Thyroid gland (tissue), 4 donors: ENCODE data around the gene TNS3.

ENCODE experiments used
- POLR2A ChIP-seq, 2 donors: fragments of 450-650 bp; IDR thresholded peaks; one replicate each; pipeline ENCODE4 v1.6.1; 2017; ENCODE audit warnings: antibody characterized with exemption in 2 of 2, mild to moderate bottlenecking in 2 of 2, moderate library complexity in 1 of 2
- TF ChIP-seq, protein P1 (sequence below), 6 experiments: fragments of 200-600 bp in 3 of 6; fragments of 450-650 bp in 3 of 6; sonication (generic) in 3 of 6; IDR thresholded peaks; one replicate each; pipeline ENCODE4 v1.5.1; 2016 to 2019; ENCODE audit warnings: antibody characterized with exemption in 6 of 6, mild to moderate bottlenecking in 2 of 6, inconsistent platforms in 1 of 6, moderate library complexity in 1 of 6

DNA sequence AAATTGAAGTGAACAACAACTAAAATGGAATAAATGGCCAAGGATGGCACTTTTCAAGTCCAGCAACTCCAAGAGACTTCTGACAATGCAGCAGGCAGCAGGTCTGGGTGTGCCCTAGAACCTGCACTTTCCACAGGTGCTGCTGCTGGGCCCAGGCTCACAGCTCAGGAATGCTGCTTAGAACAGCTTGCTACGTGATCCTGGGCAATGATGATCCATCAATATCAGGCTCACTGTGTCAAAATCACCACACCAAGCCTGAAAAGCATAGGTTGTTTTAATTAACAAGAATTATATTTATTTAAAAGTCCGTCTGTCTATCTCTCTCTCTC lies 148.4 kb downstream of the TNS3 start:
- TF ChIP-seq POLR2A (IDR thresholded peaks at IDR 0.05), result no peak
- TF ChIP-seq, protein P1, sequence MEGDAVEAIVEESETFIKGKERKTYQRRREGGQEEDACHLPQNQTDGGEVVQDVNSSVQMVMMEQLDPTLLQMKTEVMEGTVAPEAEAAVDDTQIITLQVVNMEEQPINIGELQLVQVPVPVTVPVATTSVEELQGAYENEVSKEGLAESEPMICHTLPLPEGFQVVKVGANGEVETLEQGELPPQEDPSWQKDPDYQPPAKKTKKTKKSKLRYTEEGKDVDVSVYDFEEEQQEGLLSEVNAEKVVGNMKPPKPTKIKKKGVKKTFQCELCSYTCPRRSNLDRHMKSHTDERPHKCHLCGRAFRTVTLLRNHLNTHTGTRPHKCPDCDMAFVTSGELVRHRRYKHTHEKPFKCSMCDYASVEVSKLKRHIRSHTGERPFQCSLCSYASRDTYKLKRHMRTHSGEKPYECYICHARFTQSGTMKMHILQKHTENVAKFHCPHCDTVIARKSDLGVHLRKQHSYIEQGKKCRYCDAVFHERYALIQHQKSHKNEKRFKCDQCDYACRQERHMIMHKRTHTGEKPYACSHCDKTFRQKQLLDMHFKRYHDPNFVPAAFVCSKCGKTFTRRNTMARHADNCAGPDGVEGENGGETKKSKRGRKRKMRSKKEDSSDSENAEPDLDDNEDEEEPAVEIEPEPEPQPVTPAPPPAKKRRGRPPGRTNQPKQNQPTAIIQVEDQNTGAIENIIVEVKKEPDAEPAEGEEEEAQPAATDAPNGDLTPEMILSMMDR (IDR thresholded peaks at IDR 0.05), result no peak
